ENCODE data around the gene SZT2.
A peak's percentile ranks its signal among the peaks of the same experiment; 100 is the strongest.
"Not testable (repeated sequence)": the region's sequence is repeated elsewhere in the genome, so short reads cannot be mapped to it uniquely, and the experiment has no call there.

The SZT2 gene

GRCh38 chr1:43363283-43363934, 26.3 kb upstream of the SZT2 start:
- DNase-seq: no peak

GRCh38 chr1:43363935-43364525, 25.7 kb upstream of the SZT2 start:
- DNase-seq: no peak

GRCh38 chr1:43365678-43366077, 24.0 kb upstream of the SZT2 start:
- no peak for DNase-seq

- DNase-seq: peak; percentile 98
Observed at GRCh38 chr1:43366179-43366578, 23.5 kb upstream of the SZT2 start.

GRCh38 chr1:43366601-43367025, 23.1 kb upstream of the SZT2 start:
- peak; percentile 89 for DNase-seq

- peak; percentile 97 for DNase-seq
Observed at GRCh38 chr1:43367026-43367903, 22.4 kb upstream of the SZT2 start.

GRCh38 chr1:43367904-43368645, 21.6 kb upstream of the SZT2 start, which contains the start of gene ELOVL1:
ELOVL1 (minus strand) TSS chr1:43368011; CDS start chr1:43365609, 2,402 bp downstream.
- peak; percentile 100 for DNase-seq

GRCh38 chr1:43368646-43369020, 21.1 kb upstream of the SZT2 start:
- no peak for DNase-seq

- not testable (repeated sequence) for DNase-seq
Observed at GRCh38 chr1:43369779-43370178, 19.9 kb upstream of the SZT2 start.

GRCh38 chr1:43370564-43370963, 19.1 kb upstream of the SZT2 start:
- DNase-seq: no peak

- DNase-seq: no peak
Observed at GRCh38 chr1:43372172-43372571, 17.5 kb upstream of the SZT2 start.

- no peak for DNase-seq
Observed at GRCh38 chr1:43373066-43373940, 16.4 kb upstream of the SZT2 start.

GRCh38 chr1:43376723-43377235, 12.9 kb upstream of the SZT2 start:
- DNase-seq: peak; percentile 78

- no peak for DNase-seq
Observed at GRCh38 chr1:43377831-43378230, 11.9 kb upstream of the SZT2 start.

GRCh38 chr1:43379476-43379875, 10.2 kb upstream of the SZT2 start:
- no peak for DNase-seq

- DNase-seq: no peak
Observed at GRCh38 chr1:43381612-43382011, 8.1 kb upstream of the SZT2 start.

- no peak for DNase-seq
Observed at GRCh38 chr1:43382027-43382779, 7.5 kb upstream of the SZT2 start.

- peak; percentile 47 for DNase-seq
Observed at GRCh38 chr1:43383449-43383848, 6.2 kb upstream of the SZT2 start.

GRCh38 chr1:43386676-43387075, 3.0 kb upstream of the SZT2 start:
- DNase-seq: no peak

- no peak for DNase-seq
Observed at GRCh38 chr1:43387976-43388599, 1.6 kb upstream of the SZT2 start.

GRCh38 chr1:43388613-43389012, 1.1 kb upstream of the SZT2 start:
- DNase-seq: no peak

All from NCI-H510A treated with DMSO at 0.1 percent for 48 hours (cell line).